Measurements from ENCODE around the gene COIL. TPM values are rescaled to one million over a fixed set of nuclear protein-coding genes. Genes with fewer than 3 reads are reported as not detected.

COIL gene
- total and polyA plus RNA-seq, 2 donors (not counting 1 experiment from before 2014, with no cell fraction given), result 3.7 to 19.8 TPM

GRCh38 chr17:56945938-56946505 lies 14.8 kb downstream of the COIL start:
- no peak overlapping the region for H3K4me3 ChIP-seq (ENCODE audit: control extremely low read depth in 1 of 5, extremely low read depth in 1 of 5, insufficient read depth in 1 of 5, low read depth in 2 of 5, low read length in 4 of 5)
- no peak overlapping the region for H2AFZ ChIP-seq (ENCODE audit: insufficient read depth, low read depth, low read length, poor library complexity, severe bottlenecking)
- no peaks in the 10 kb centered on the region for H3K79me2 ChIP-seq (ENCODE audit: control insufficient read depth, insufficient read depth, low read length)
- H3K27ac ChIP-seq (ENCODE audit: low read length in 2 of 2), result no peak overlapping the region
- ChIA-PET CTCF (interaction anchor here (1.2 to 1.5 kb wide), 4 partner anchors 8 to 126 kb away, joined by 3 to 5 read pairs (median 4); no protein-coding TSS in a partner anchor), POLR2A (no interaction called here)
- DNase-seq (no peak), ATAC-seq (ENCODE audit: low read depth) (no peak)
- H4K20me1 ChIP-seq (ENCODE audit: control insufficient read depth, insufficient read depth, low read length, poor library complexity, severe bottlenecking), result no peaks in the 10 kb centered on the region
- no peaks in the 10 kb centered on the region for H3K4me1 Mint-ChIP-seq
- no peak overlapping the region for H3K4me2 ChIP-seq (replicated peaks; ENCODE audit: low read depth, low read length, poor library complexity, severe bottlenecking)
- no peak overlapping the region for H3K9ac ChIP-seq (ENCODE audit: low read length)
- no peak overlapping the region for H3K27ac Mint-ChIP-seq
- no peaks in the 10 kb centered on the region for H3K4me1 ChIP-seq (ENCODE audit: control insufficient read depth in 2 of 2, insufficient read depth in 2 of 2, low read length in 2 of 2)
- 100% methylated on average over 1 of the region's 3 CpGs for WGBS (ENCODE audit: insufficient coverage)
- no peaks in the 10 kb centered on the region for H3K9me3 Mint-ChIP-seq (ENCODE audit: insufficient read depth)
- intact Hi-C loops (cut with micrococcal nuclease), result no loop called here
- H3K27me3 Mint-ChIP-seq, result no peaks in the 10 kb centered on the region
- no peak for TF ChIP-seq EZH2 (IDR thresholded peaks at IDR 0.05; ENCODE audit: borderline replicate concordance, insufficient read depth, low read depth, low read length, poor library complexity, severe bottlenecking)
- no peak for TF ChIP-seq CTCF (IDR thresholded peaks at IDR 0.05)
- H3K4me3 Mint-ChIP-seq, result no peak overlapping the region
- H3K9me3 ChIP-seq (ENCODE audit: control extremely low read depth in 1 of 3, control insufficient read depth in 2 of 3, insufficient read depth in 1 of 3, low read length in 2 of 3), result no peaks in the 10 kb centered on the region
- no peaks in the 10 kb centered on the region for H3K27me3 ChIP-seq (replicated peaks in 1 of 4; ENCODE audit: control extremely low read depth in 1 of 4, control insufficient read depth in 3 of 4, insufficient read depth in 4 of 4, low read length in 3 of 4)
- H3K36me3 ChIP-seq (replicated peaks in 1 of 2; ENCODE audit: control extremely low read depth in 1 of 2, control insufficient read depth in 1 of 2, extremely low read depth in 1 of 2, insufficient read depth in 2 of 2, low read length in 1 of 2), result peaks cover 2 to 54% of the 10 kb centered on the region in 2 experiments

- Mint-ChIP-seq H3K27me3 (no peaks in the 10 kb centered on the region), H3K9me3 (ENCODE audit: insufficient read depth) (no peaks in the 10 kb centered on the region), H3K4me3 (no peak overlapping the region), H3K4me1 (peaks cover 4% of the 10 kb centered on the region), H3K27ac (no peak overlapping the region)
- Histone ChIP-seq H3K79me2 (ENCODE audit: control insufficient read depth, insufficient read depth, low read length) (no peaks in the 10 kb centered on the region), H3K27ac (ENCODE audit: low read length in 2 of 2) (no peak overlapping the region), H3K4me3 (ENCODE audit: control extremely low read depth in 1 of 5, extremely low read depth in 1 of 5, insufficient read depth in 1 of 5, low read depth in 2 of 5, low read length in 4 of 5) (no peak overlapping the region), H3K36me3 (replicated peaks in 1 of 2; ENCODE audit: control extremely low read depth in 1 of 2, control insufficient read depth in 1 of 2, extremely low read depth in 1 of 2, insufficient read depth in 2 of 2, low read length in 1 of 2) (peaks cover 2 to 56% of the 10 kb centered on the region in 2 experiments), H3K27me3 (replicated peaks in 1 of 4; ENCODE audit: control extremely low read depth in 1 of 4, control insufficient read depth in 3 of 4, insufficient read depth in 4 of 4, low read length in 3 of 4) (no peaks in the 10 kb centered on the region), H3K4me1 (ENCODE audit: control insufficient read depth in 2 of 2, insufficient read depth in 2 of 2, low read length in 2 of 2) (peaks cover 0 to 3% of the 10 kb centered on the region in 2 donors), H3K9ac (ENCODE audit: low read length) (no peak overlapping the region), H3K9me3 (ENCODE audit: control extremely low read depth in 1 of 3, control insufficient read depth in 2 of 3, insufficient read depth in 1 of 3, low read length in 2 of 3) (no peaks in the 10 kb centered on the region), H2AFZ (ENCODE audit: insufficient read depth, low read depth, low read length, poor library complexity, severe bottlenecking) (no peak overlapping the region), H3K4me2 (replicated peaks; ENCODE audit: low read depth, low read length, poor library complexity, severe bottlenecking) (no peak overlapping the region), H4K20me1 (ENCODE audit: control insufficient read depth, insufficient read depth, low read length, poor library complexity, severe bottlenecking) (no peaks in the 10 kb centered on the region)
- TF ChIP-seq EZH2 (IDR thresholded peaks at IDR 0.05; ENCODE audit: borderline replicate concordance, insufficient read depth, low read depth, low read length, poor library complexity, severe bottlenecking) (no peak), CTCF (IDR thresholded peaks at IDR 0.05) (no peak)
- no peak for DNase-seq
- ATAC-seq (ENCODE audit: low read depth), result no peak
- intact Hi-C loops (cut with micrococcal nuclease), result loop anchor here (5.0 kb wide), 1 partner anchor 351 kb away; the partner anchor contains the start of gene NOG
- ChIA-PET CTCF (interaction anchor here (0.9 to 5.8 kb wide), 4 partner anchors 14 to 125 kb away, joined by 3 to 151 read pairs (median 4); no protein-coding TSS in a partner anchor), POLR2A (no interaction called here)
- 98% methylated on average over 5 of the region's 10 CpGs for WGBS (ENCODE audit: insufficient coverage)
These were observed 17.2 kb downstream of the COIL start for GRCh38 chr17:56943505-56944125.

Measured in B cell (primary cell).